ENCODE data around the gene UBD. TPM values are rescaled to one million over a fixed set of nuclear protein-coding genes. Genes with fewer than 3 reads are reported as not detected.

UBD gene
- total RNA-seq, 1 experiment from 2014 or later, result 4.9 TPM

- intact Hi-C loops (cut with micrococcal nuclease; ENCODE audit: unreplicated experiment), result no loop called here
- DNase-seq, result no peak
- Mint-ChIP-seq H3K27ac (ENCODE audit: unreplicated experiment) (no peak overlapping the region), H3K4me3 (ENCODE audit: unreplicated experiment) (no peak overlapping the region), H3K36me3 (ENCODE audit: insufficient read depth, unreplicated experiment) (no peaks in the 10 kb centered on the region), H3K27me3 (ENCODE audit: insufficient read depth, unreplicated experiment) (peaks cover 2% of the 10 kb centered on the region), H3K9me3 (ENCODE audit: unreplicated experiment) (peaks cover 13% of the 10 kb centered on the region), H3K4me1 (ENCODE audit: low read depth, unreplicated experiment) (no peaks in the 10 kb centered on the region)
- Histone ChIP-seq H3K4me1 (no peaks in the 10 kb centered on the region), H3K36me3 (ENCODE audit: control insufficient read depth, insufficient read depth, low read length) (no peaks in the 10 kb centered on the region), H3K27me3 (replicated peaks; ENCODE audit: control insufficient read depth, insufficient read depth, low read length) (no peaks in the 10 kb centered on the region), H3K9me3 (peaks cover 9% of the 10 kb centered on the region), H3K4me3 (ENCODE audit: low read depth, low read length) (no peak overlapping the region)
- no peak for TF ChIP-seq CTCF (IDR thresholded peaks at IDR 0.05; ENCODE audit: insufficient read depth in 1 of 2, low read depth in 1 of 2, low read length in 1 of 2, severe bottlenecking in 1 of 2, unreplicated experiment in 1 of 2)
- POLR2A ChIA-PET, result no interaction called here
- no TSS peak for BruUV-seq (replicated peaks)
- CTCF ChIA-PET, result no interaction called here
Observed at GRCh38 chr6:29520232-29520631, 39.3 kb downstream of the UBD start.

GRCh38 chr6:29519291-29520010 is 40.1 kb downstream of the UBD start:
- peaks cover 5% of the 10 kb centered on the region for H3K27me3 Mint-ChIP-seq (ENCODE audit: insufficient read depth, unreplicated experiment)
- ChIA-PET CTCF (no interaction called here), POLR2A (no interaction called here)
- no peak overlapping the region for H3K4me3 ChIP-seq (ENCODE audit: low read depth, low read length)
- H3K36me3 ChIP-seq (ENCODE audit: control insufficient read depth, insufficient read depth, low read length), result no peaks in the 10 kb centered on the region
- H3K36me3 Mint-ChIP-seq (ENCODE audit: insufficient read depth, unreplicated experiment), result no peaks in the 10 kb centered on the region
- no peaks in the 10 kb centered on the region for H3K4me1 ChIP-seq
- no peaks in the 10 kb centered on the region for H3K27me3 ChIP-seq (replicated peaks; ENCODE audit: control insufficient read depth, insufficient read depth, low read length)
- H3K27ac Mint-ChIP-seq (ENCODE audit: unreplicated experiment), result no peak overlapping the region
- H3K9me3 Mint-ChIP-seq (ENCODE audit: unreplicated experiment), result peaks cover 20% of the 10 kb centered on the region
- no peak for TF ChIP-seq CTCF (IDR thresholded peaks at IDR 0.05; ENCODE audit: insufficient read depth in 1 of 2, low read depth in 1 of 2, low read length in 1 of 2, severe bottlenecking in 1 of 2, unreplicated experiment in 1 of 2)
- H3K9me3 ChIP-seq, result peaks cover 9% of the 10 kb centered on the region
- DNase-seq, result no peak
- intact Hi-C loops (cut with micrococcal nuclease; ENCODE audit: unreplicated experiment), result no loop called here
- H3K4me1 Mint-ChIP-seq (ENCODE audit: low read depth, unreplicated experiment), result no peaks in the 10 kb centered on the region
- BruUV-seq (replicated peaks), result no TSS peak
- H3K4me3 Mint-ChIP-seq (ENCODE audit: unreplicated experiment), result no peak overlapping the region

GRCh38 chr6:29517728-29518440 is 41.6 kb downstream of the UBD start:
- Mint-ChIP-seq H3K9me3 (ENCODE audit: unreplicated experiment) (peaks cover 27% of the 10 kb centered on the region), H3K27me3 (ENCODE audit: insufficient read depth, unreplicated experiment) (peaks cover 6% of the 10 kb centered on the region), H3K36me3 (ENCODE audit: insufficient read depth, unreplicated experiment) (no peaks in the 10 kb centered on the region), H3K27ac (ENCODE audit: unreplicated experiment) (no peak overlapping the region), H3K4me1 (ENCODE audit: low read depth, unreplicated experiment) (no peaks in the 10 kb centered on the region), H3K4me3 (ENCODE audit: unreplicated experiment) (no peak overlapping the region)
- no peak for TF ChIP-seq CTCF (IDR thresholded peaks at IDR 0.05; ENCODE audit: insufficient read depth in 1 of 2, low read depth in 1 of 2, low read length in 1 of 2, severe bottlenecking in 1 of 2, unreplicated experiment in 1 of 2)
- ChIA-PET CTCF (no interaction called here), POLR2A (no interaction called here)
- no TSS peak for BruUV-seq (replicated peaks)
- intact Hi-C loops (cut with micrococcal nuclease; ENCODE audit: unreplicated experiment), result no loop called here
- DNase-seq, result no peak
- peaks cover 4% of the 10 kb centered on the region; the same call in 1 of the 2 replicates for H3K9me3 ChIP-seq
- H3K27me3 ChIP-seq (replicated peaks; ENCODE audit: control insufficient read depth, insufficient read depth, low read length), result no peaks in the 10 kb centered on the region
- no peak overlapping the region for H3K4me3 ChIP-seq (ENCODE audit: low read depth, low read length)
- H3K36me3 ChIP-seq (ENCODE audit: control insufficient read depth, insufficient read depth, low read length), result no peaks in the 10 kb centered on the region
- H3K4me1 ChIP-seq, result no peaks in the 10 kb centered on the region
